ENCODE data around the gene ACOX2.

ACOX2 gene

DNA sequence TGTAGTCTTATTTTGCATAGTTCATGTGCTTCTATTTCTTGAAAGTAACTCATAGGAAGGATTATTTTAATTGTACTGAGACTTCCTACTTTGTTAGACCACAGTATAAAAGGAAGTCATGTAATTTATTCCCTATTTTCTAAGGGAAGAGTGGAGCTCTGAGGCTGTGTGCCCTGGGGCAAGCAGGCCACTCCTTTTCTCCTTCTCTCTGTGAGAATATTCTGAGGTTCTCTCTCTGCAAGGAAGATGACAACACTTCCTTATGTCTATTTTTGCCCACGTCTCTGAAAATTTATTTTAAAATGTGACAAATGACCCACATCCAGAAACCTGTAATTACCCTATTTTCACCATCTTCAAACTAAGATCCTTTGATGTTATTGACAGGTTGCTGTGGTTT is 34.1 kb downstream of the ACOX2 start:
- no peak for DNase-seq

DNA sequence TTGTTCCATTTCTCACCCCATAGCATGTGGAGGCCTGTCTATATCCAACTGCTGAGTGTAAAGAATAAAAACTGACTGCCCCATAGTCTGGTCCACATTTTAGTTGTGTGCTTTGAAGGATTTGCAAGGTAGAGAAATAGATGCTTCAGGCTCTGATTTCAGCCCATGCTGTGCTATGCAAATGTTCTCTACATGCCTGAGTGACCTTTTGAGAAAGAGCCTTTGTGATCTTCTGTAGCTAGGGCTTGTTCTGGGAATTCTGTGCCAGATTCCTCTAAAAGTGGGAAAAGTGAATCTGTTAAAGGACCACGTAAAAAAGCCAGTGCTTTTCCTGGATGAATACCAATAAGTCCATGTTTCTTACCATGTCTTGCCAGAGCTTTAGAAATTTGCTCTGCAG is 39.9 kb downstream of the ACOX2 start:
- DNase-seq = no peak

DNA sequence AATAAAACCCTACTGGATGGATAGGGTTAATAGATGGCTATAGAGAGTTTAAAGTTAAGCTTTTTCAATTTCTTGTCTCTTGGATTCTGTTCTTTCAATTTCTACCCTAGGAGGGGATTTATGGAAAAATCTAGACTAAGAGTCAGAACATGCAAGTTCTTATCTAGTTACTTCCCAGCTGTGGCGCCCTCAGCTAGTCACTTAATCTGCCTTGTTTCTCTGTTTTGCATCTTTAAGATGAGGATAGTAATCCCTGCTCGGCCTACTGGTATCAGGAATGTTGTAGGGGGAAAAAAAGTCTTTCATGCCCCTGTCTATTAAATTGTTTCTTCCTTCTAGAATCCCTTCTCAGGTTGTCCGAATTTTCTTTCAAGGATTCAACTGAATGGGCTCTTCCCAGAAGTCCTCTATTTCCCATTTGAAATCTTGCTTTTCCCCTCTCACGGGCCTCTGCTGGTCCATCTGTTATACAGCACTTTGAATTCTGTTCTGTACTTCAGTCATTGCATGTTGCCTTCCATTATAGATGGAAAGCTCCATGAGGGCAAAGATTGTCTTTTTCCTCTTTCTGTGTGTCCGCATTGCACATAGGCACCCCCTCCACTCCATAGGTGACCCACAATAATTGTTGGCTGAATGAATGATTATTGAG is 40.7 kb downstream of the ACOX2 start:
- no peak for DNase-seq

DNA sequence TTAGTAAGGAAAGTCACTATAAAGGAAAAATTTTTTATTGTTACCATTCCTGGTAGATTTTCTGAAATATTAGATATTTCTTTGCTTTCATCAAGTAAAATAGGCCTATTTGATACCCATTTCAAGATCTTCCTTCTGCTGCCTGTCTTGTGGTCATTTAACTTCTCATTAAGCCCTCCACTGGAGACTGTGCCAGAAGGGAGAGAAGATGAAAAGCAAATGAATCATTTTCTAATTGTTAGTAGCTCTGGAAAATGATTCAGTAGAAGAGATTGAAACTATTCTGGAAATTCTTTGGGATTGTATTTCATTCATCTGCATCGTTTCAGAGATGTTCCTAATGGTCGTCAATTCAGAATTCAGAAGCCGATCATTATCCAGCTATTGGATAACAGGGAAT is 41.9 kb downstream of the ACOX2 start:
- DNase-seq = no peak

DNA sequence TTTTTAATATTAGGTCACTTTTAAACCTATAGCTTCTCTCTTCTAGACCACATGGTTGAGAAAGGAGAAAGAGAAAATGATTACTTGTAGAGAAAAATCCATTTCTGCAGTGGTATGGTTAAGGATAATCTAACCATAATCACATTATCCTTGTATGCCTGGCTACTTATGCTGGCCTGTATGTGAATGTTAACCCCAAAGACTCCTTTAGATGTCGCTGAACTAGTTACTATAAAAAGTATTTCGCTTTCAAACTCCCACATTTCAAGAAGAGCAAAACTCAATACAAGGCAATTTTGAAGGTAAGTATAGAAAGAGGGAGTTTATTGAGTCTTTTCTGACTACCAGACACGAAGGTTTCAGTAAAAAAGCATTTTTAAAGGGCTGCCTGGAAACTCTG is 42.9 kb downstream of the ACOX2 start:
- DNase-seq = no peak

DNA sequence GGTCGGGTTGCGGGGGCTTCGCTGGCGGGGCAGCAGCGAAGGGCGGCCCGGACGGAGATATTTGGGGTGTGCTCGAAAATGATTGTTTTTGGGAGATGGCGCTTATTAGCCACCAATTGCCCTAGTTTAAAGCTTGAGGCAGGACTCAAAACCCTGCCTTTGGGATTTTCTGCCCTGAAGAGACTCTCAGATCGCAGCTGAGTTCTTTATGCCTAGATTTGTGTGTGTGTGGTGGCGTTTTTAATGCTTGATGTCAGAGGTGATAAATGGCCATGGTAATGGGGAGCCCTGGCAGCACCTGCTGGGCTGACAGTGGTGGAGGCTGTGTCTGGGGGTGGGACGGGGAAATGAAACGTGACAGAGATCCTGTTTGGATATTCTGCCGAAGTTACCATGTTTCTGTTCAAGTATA is 44.5 kb downstream of the ACOX2 start:
- peak; percentile 37 for DNase-seq

DNA sequence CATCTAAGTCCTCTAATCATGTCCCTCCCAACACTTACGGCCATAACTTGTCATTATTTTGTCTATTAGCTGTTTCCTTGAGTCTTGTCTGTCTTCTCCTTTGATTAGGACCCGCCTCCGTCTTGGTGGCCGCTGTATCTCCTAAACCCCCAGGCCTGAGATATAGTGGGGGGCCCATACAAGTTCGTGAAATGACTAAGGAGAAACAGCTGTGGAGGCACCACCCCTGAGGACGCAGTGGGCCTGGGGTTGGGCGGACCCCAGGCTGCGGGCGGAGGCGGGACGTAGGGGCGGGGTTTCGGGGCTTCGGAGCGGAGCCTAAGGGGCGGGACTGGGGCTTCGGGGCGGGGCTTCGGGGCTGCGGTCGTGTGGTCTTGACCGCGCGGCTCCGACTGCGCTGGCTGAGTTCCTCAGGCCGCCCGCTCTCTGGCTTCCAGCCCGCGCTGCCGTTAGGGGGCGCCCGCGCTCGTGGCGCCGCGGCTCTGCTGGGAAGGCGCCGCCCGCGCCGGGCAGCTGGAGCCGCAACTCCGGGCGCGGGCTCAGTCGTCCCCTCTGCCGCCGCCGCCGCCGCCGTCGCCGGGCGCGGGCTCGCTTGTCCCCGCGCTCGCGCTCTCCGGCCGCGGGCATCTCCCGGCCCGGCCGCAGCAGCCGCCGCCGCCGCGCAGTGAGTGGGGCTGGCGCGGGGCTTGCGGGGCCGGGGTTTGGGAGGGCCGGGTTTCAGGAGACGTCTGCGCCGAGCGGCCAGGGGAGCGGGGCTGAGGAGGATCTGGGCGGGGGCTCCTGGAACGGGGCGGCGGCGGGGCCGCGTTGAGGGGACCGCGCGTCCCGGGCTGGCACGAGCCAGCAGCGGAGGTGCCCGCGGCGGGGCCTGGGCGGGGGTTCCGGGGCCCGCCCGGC is 45.2 kb downstream of the ACOX2 start, which contains the start of gene KCTD6:
Gene KCTD6 (plus strand): TSS at position 591 of the 897 bp plus-strand sequence. CDS start 6,660 bp downstream, outside the sequence.
- peak; percentile 87 for DNase-seq

DNA sequence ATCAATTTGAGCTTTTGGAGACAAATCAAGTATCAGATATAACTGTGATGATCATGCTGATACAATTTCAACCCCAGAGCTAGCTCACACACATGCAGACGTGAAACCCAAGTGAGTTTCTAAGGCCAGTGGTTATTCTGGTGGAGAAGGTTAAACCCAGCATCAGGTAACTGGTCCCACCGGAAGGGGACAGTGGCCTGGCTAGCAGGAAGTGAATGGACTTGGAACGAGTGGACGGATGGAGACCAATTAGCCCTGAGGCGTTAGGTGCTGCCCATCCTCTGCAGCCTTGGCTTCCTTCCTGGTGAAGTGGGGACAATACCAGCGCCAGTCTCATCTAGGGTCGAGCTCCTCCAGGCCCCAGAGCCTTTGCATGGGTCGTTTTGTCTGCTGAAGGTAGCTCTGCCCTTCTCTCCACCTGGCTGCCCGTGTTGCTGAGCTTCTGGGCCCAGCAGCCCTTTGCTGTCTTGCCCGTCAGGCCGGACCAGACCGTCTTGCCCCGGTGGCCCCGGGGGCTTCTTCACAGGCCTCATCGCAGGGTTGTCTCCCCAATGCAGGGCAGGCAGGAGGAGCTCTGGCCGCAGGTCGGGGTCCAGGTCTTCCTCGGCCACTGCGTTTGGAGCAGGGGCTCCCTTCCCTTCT is 46.0 kb downstream of the ACOX2 start:
- DNase-seq = no peak

DNA sequence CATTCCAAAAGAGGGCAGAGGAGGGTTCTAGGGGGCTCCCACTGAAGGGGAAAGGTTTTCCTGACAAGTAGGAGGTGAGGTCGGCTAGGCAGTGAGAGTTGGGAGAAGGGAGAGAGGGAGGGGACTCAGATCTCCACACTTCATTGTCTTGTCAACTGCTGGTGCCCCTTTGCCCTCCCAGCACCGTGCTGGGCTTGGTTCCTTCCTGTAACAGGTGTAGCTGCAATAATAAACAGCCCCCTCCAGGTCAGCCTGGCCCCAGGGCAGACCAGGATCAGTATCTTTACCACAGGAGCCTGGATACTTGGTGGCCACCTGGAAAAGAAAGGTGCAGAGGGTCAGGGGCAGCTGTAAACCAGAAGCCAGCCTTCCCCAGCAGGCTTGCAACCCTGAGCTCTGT is 48.0 kb downstream of the ACOX2 start:
- no peak for DNase-seq

DNA sequence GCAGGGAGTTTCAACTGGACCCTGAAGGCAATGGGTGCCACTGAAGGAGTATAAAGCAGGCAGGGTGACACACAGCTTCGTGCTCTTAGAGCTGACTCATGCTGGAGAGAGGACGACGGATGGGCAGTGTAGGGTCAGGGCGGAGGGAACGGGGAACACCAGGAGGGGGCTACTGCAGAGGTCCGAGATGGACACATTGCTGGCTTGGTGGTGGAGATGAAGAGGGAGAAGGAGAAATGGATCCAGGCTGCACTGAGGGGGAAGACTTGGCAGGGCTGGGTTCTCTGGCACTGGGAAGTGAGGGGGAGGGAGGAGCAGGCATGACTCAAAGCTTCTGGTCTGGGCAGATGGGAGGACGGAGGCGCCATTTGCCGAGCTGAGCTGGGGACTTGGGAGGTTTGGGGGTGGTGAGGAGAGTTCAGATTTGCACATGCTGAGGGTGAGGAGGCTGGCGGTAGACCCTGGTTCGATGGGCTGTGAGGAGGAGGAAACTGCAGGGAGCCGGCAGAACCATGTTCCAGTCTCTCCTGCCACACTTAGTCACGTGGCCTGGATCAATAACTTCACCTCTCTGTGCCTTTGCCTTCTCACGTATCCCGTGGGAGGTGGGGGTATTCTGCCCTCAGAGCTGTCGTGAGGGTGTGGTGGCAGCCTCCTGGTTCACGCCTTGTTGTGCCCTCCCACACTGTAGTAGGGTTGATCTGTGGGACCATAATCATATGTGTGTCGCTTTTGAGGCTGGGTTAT is 49.7 kb downstream of the ACOX2 start:
- no peak for DNase-seq

DNA sequence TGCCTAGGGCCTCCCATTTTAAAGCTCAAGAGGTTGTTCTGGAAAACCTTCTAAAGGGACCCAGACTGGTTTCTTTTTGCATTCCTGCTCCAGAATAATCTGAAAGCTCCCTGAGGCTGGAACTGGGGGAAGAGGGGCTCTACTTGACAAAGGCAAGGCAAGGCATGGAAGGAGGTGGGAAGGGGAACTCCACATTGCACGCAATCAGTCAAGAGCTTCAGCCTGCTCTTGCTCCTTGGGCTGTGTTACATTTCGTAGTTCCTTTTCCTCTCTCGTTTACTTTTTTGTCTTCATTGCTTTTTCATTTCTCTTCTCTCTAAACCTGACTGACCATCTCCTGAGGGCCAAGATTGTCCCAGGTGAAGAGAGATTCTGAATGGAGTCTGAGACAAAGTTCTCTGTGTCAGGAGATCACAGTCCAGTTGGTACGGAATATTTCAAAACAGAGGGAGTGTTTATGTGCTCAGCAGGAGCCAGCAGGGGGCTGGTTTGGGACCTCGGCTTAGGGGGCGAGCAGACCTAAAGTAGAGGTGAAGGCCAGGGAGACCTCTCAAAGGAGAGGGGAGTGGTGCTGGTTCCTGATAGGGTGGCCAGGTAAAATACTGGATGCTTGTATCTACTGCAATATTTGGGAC is 51.1 kb downstream of the ACOX2 start:
- no peak for DNase-seq

DNA sequence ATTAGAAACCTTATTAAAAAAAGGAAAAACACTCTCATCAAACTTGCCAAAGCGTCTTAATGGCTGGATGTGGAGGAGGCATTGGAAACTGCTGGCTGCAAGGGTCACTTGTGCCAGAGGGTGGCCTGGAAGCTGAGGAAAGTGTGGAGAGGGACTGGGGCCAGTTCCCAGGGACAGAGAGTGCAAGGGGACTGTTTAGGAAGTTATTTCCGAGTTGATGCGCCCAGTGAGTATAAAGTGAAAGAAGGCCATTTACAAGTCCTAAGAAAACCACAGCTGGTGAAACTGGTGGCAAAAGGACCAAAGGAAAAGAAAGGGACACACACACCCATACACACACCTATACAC is 52.3 kb downstream of the ACOX2 start:
- DNase-seq = no peak

DNA sequence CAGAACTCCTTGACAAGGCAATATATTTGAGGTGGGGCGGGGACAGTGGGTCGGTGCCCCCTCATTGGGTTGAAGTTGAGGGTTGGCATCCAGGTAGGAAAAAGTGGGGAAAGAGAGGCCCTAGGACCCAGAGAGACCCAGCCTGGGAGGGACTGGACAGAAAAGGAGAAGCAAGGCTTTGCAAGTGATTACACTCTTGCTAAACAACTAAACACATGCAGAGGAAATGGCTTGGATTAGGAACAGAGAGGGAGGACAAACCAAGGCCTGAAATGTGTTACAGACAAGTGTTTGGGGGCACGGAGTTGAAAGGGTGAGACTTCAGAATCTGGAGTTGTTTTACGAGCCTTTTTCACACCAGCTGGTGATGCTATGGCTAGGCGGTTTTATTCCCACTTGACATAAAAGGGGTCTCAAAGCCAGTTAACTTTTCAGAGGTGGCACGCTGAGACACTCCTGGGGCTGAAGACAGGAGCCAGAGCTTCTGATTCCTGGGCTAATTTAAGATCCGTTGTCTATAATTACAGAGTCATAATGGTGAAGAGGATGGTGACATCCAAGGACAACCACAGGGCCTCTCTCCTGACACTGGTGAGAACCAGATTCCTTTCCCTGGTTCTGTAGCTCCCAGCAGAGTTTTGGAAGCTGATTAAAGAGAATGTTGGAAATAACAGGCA is 52.8 kb downstream of the ACOX2 start:
- DNase-seq = no peak

DNA sequence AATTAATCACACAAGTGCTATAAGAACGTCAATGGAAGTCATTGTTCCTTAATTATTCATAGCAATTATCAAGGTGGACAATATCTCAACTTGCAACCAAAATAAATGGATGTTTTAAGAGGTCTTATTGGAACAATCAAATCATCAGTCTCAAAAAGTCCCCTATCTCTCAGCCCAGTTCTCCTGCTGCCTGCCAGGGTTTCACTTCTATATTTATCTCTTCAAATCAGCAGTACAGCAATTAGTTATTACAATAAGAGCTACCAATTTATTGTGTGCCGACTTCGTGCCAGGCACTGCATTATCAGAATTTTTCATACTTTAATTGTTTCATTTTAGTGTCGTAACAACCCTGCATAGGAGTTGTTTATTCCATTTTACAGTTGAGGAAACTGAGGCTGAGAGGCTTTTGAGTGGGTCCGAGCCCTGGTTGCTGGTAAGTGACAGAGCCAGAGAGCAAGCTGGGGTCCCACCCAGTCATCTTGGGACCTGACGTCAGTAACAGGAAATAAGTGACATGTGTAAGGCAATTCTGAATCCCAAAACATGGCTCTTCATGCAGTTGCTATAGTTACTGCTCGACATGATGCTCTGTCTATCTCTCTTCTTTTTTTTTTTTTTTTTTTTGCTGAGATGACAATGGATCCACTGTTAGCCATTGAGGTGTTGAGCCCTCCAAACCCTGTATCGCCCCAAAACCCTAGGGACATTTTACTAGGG is 53.9 kb downstream of the ACOX2 start:
- no peak for DNase-seq

DNA sequence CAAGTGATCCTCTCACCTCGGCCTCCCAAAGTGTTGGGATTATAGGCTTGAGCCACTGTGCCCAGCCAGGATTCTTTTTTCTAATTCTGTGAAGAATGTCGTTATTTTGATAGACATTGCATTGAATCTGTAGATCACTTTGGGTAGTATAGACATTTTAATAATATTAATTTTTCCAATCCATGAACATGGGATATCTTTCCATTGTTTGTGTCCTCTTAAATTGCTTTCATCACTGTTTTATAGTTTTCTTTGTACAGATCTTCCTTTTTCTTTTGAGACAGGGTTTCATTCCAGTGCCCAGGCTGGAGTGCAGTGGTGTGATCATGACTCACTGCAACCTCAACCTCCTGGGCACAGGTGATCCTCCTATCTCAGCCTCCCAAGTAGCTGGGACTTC is 56.7 kb downstream of the ACOX2 start:
- DNase-seq = no peak

DNA sequence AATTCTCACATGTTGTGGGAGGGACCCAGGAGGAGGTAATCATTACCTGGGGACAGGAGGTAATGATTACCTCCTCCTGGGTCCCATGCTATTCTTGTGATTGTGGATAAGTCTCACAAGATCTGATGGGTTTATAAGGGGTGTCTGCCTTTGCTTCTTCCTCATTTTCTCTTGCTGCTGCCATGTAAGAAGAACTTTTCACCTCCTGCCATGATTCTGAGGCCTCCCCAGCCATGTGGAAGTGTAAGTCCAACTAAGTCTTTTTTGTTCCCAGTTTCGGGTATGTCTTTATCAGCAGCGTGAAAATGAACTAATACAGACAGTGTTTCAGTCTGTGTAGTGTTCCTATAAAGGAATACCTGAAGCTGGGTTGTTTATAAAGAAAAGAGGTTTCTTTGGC is 58.2 kb downstream of the ACOX2 start:
- DNase-seq = no peak

DNA sequence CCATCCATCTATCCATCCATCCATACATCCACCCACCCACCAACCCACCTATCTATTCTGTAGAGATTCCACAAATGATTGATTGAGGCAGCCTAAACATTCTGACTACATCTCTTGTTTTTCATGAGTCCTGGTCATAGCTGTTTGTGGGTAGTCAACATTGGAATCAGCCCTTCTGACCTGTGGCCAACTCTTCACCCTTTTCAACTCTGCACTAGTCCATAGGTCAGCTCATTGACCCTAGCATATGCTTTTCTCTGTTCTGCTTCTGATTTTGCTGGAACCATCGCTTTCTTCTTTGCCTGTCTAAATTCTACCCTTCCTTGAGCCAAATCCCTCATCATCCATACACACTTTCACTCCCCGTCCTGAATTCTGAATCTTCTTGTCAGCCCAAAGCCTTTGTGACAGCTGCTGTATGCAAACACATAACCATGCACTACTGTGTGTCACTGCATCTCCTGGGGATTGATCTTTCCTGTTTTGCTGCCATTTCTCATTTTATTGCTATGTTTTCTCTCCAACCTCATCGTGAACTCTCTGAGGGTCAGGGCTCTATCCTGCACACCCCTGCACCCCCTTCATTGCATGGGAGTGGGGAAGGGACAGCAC is 61.9 kb downstream of the ACOX2 start:
- no peak for DNase-seq

DNA sequence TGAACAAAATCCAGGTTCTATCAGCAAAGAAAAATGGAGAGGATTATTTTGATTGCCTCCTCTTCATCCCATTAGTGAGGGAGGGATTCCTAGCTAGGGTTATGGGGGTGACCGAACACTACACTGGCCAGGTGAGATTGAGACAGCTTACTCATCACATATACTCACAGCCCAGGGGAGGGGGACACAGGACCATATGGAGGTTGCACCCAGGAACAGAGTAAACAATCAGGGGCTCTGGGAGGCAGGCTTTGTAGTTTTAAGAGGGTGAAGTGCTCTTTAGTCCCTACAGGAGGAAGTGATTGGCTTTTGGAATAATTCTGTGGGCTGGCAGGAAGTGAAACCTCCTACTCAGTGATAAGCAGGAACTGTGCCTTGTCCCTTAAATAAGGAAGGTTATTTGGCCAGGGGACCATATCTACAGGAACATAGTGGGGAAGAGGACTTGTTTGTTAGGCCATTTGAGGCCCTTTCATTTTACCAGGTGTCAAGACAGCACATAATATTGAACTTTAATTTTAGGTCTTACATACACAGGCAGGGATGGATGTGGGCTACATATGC is 62.6 kb downstream of the ACOX2 start:
- no peak for DNase-seq

DNA sequence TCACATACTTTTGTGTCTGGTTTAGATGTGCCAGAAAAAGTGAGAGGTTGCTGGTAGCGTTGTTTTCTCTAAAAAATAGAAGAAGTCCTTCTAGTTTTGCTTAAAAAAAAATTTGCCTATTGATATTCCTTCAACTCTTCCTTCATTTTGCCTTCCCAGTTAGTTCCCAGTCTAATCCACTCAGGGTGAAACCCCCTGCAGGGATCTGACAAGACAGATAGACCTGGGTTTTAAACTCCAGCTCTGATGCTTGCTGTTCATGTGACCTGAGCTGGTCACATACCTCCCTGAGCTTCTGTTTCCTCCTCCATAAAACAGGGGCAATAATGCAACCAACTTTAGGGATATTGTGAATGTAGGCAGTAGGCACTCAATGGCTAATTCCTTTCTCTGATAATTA is 63.7 kb downstream of the ACOX2 start:
- DNase-seq = no peak

DNA sequence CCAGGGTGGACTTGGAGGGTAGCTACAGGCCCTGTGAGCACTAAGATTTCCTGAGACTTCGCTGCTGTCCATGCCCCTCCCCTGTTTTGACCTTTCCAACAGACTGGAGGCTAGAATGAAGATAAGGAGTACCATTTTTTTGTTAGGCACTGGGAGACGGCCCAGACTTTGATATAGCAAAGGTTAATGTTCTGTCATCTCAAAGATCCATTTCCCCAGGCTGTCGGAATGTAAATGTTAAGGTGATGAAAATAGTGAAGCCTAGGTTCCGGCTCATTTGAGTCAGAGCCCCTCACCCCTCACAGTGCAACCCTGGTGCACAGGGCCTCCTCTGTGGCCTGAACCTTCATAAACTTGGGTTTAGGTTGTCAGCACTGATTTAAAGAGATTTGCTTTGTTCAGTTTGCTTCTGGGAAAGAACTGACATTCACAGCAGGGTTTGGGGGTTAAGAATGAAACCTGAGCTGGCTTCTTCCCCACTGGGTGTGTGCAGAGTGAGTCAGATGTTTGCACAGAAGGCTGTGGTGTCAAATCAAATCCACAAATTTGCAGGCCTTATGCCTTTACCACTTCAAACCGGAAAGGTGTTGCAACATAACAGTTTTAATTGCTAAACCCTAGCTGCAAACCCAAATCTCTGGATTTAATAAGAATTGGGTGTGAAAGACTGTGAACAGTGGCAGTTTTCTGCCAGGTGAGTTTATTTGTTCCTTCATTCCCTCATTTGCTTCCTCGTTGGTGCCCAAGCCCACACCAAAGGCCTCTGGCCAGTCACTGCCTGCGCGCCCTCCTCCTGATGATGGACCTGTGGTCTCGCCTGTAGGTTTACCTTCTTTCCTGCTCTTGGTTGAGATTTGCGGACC is 65.7 kb downstream of the ACOX2 start:
- no peak for DNase-seq

Measured in activated naive CD4-positive, alpha-beta T cell treated with anti-CD3 and anti-CD28 coated beads, Interleukin-2, amount 50 U/mL, for 16 hours (primary cell).